Raji (cell line): ENCODE measurements around the gene CC2D1A.
A peak's percentile ranks its signal among the peaks of the same experiment; 100 is the strongest.

ENCODE experiments used
- POLR2A ChIP-seq: IDR thresholded peaks from 2 replicates; pipeline ENCODE4 v1.6.1; 2011; ENCODE audit warnings: low read depth, low read length, control low read depth; ENCODE audit not compliant: insufficient read depth

The CC2D1A gene

DNA sequence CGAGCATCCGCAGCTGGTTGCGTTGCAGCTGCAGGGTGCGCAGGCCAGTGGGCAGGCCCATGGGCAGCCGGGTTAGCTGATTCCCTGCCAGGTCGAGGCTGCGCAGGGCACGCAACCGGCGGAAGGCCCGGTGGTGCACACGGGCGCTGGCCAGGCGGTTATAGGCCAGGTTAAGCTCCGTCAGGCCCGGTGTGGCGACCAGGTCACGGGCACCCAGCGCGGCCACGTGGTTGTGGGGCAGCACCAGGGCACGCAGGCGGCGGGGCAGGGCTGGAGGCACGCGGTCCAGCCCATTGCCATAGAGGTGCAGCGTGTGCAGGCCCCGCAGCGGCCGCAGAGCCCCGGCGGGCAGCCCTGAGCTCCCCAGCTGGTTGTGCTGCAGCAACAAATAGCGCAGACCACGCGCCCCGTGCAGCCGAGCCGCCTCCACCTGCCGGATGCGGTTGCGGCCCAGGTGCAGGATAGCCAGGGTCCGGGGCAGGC, 27.0 kb downstream of the CC2D1A start:
- no peak for TF ChIP-seq POLR2A

- TF ChIP-seq POLR2A: no peak
These were observed 28.7 kb downstream of the CC2D1A start for GRCh38 chr19:13934785-13935109.

GRCh38 chr19:13935765-13936510, 29.9 kb downstream of the CC2D1A start:
- TF ChIP-seq POLR2A: no peak

DNA sequence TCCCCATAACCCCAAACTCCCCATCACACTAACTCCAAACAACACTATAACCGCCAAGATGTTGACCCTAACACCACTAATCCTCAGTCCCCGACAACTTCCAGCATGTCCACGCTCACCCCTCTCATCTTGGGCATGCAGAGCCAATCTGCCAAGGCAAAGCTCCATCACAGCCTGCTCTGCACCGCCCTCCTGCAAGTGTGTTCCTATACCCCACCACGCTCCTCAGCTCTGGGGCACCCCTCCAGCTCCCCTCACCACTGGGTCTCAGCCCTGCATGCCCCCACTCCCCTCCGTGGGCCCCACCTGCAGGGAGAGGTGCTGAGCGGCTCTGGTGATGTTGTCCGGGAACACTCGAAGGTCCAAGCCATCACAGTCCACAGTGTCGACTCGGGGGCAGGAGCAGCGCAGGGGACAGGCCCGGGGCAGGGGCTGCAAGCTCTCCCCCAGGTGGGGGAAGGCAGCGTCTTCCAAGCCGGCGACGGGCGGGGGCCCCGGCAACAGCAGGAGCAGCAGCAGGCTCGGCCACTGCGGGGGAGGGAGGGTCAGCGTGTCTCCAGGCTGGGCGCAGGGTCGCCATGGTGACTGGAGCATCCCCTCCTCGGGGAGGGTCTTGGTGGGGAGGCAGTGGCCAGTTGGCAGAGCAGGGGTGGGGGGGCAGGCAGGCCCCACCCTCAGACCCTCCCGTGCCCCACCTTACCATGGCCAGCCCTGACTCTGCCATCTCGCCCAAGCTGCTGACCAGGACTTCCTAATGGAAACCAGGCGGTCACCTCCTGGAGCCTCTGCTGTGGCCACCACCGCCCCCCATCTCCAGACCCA, 31.7 kb downstream of the CC2D1A start:
- no peak for TF ChIP-seq POLR2A

DNA sequence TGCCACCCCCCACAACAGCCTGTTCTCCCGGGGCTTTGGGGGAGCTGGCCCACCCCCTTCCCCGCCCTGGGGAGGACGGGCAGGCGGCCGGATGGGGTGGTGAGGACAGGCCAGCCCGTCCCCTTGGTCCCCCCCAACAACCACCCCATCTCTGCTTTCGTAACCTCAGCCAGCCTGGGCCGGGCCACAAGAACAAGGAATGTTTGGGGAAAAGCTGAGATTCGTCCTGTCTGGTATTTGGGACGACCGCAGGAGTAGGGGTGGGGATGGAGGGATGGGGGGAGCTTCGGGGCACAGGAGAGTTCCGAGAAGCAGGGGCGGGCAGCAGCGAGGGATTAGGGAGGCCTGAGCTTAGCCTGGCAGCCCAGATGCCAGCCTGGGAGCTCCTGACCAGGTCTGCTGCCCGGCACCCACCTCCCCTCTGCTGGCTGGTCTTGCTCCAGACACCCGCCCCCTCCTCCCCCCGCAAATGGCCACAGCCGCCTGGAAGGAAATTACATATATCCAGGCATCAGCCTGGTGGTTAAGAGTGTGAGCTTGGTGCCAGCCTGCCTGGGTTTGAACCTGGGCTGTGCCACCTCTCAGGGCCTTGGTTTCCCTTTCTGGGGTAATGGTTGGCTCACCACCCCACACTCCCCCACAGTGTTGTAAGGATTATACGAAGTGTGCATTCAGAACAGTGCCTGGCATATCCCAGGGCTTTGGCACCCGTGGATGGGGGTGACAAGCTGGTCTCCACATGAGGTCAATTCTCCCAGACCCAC, 32.5 kb downstream of the CC2D1A start, which contains the start of gene PODNL1:
PODNL1 (minus strand) TSS at position 117 of the 764 bp plus-strand sequence. CDS start 236 bp downstream, outside the sequence.
- TF ChIP-seq POLR2A: no peak

GRCh38 chr19:13942023-13942684, 36.2 kb downstream of the CC2D1A start:
- no peak for TF ChIP-seq POLR2A

GRCh38 chr19:13946414-13946813, 40.4 kb downstream of the CC2D1A start:
- no peak for TF ChIP-seq POLR2A

DNA sequence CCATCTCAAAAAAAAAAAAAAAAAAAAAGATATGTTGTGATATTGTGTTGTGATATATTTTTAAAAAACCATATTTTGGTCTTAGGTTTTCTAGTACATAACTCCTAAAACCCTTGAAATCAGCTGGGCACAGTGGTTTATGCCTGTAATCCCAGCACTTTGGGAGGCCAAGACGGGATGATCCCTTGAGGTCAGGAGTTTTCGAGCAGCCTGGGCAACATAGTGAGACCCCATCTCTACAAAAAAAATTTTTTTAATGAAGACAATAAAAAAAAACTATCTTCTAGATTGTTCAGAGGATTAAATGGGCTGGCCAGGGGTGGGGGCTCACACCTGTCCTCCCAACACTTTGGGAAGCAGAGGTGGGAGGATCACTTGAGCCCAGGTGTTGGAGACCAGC, 45.0 kb downstream of the CC2D1A start:
- no peak for TF ChIP-seq POLR2A

DNA sequence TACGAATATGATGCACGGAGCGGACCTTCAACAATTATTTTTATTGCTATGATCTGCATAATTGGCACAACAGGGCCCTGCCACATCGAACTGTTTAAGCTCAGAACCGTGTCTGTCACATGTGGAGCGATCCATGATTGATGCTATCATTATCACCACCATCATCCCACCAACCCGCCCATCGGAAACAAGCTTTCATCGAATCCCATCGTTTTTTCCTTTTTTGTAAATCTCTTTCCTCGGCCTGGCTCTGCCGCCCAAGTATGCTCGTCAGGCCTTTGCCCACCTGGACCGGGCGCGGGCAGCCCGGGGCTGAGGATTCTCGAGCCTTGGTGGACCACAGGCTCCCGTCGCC, 45.8 kb downstream of the CC2D1A start:
- TF ChIP-seq POLR2A: no peak; the same call in 1 of the 2 replicates

GRCh38 chr19:13952154-13952930, 46.3 kb downstream of the CC2D1A start, which contains the start of gene DCAF15:
Gene DCAF15, plus strand, starts transcription at chr19:13952509. Its CDS starts 4 bp downstream, at chr19:13952513.
- peak; percentile 37 for TF ChIP-seq POLR2A

GRCh38 chr19:13952931-13953531, 47.0 kb downstream of the CC2D1A start:
- TF ChIP-seq POLR2A: no peak

DNA sequence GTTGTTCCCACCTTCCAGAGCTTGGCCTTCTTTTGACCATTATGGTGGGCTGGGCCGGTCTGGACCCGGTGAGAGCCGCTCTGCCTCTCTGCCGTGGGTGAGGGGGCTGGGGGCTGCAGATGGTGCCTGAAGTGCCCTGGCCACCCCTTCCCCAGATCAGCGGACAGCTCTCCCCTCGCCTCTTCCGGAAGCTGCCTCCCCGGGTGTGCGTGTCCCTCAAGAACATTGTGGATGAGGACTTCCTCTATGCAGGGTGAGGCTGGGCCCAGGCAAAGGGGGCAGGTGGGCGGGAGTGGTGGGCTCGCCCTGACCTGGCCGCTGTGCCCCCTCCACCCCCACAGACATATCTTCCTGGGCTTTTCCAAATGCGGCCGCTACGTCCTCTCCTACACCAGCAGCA, 48.2 kb downstream of the CC2D1A start:
- no peak for TF ChIP-seq POLR2A

DNA sequence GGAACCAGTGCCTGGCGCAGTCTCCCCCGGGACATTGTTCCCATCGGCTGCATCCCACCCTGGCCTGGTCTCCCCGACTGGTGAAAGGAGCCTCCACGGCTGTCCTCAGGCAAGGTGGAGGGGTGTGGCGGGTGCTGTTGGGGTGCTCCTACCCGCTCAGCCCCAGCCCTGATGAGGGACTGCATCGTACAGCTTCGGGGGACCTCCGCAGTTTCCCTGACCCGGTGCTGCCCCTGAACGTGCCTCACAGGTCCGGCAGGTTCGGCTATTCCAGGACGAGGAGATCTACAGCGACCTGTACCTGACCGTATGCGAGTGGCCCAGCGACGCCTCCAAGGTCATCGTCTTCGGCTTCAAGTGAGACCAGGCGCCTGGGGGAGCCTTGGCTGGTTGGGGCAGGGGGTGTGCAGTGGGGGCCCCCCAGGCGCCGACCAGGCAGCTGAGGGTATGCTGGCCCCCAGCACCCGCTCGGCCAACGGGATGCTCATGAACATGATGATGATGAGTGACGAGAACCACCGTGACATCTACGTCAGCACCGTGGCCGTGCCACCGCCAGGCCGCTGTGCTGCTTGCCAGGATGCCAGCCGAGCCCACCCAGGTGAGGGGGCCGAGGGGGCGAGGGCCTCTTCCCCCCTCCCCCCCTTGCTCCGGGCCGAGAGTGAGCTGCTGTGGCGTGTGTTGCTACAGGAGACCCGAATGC, 49.8 kb downstream of the CC2D1A start:
- no peak for TF ChIP-seq POLR2A
